A549 (cell line): ENCODE data around the gene STRBP. TPM values are rescaled to one million over a fixed set of nuclear protein-coding genes. Genes with fewer than 3 reads are reported as not detected.

ENCODE experiments used
- ATAC-seq, 2 experiments: fragments of 200-7000 bp in 1 of 2; fragments of >200 bp in 1 of 2; cut with Nextera tagmentation in 1 of 2; cut with Tn5 transposase in 1 of 2; 3 replicates each; pipeline versions ENCODE4 v1.8.0 to v1.9.1; 2018 to 2020; ENCODE audit warnings: mild to moderate bottlenecking in 1 of 2, moderate library complexity in 1 of 2
- CTCF ChIA-PET: fragments of 300-600 bp; sonication (Branson Sonifier 250); formaldehyde crosslinking; extraction: SDS; loops from one replicate; lab custom pipeline; 2021; ENCODE audit warnings: antibody characterized with exemption, inconsistent platforms; lab: Yijun Ruan, JAX
- POLR2A ChIA-PET: fragments of 350-600 bp; formaldehyde crosslinking; extraction: SDS; loops from one replicate; lab custom pipeline; 2021; ENCODE audit warnings: antibody characterized with exemption, inconsistent platforms; lab: Yijun Ruan, JAX
- DNase-seq, 2 experiments: peaks; one replicate each; pipeline versions ENCODE4 v3.0.0 to v3.0.0-alpha.2; 2011 to 2016; ENCODE audit warnings: low read depth in 1 of 2, low spot score in 1 of 2
- FAIRE-seq: peaks from 2 replicates; lab custom pipeline; 2011; peaks lifted over from hg19 to GRCh38; lab: Jason Lieb, UNC
- H3K27ac ChIP-seq, 2 experiments: fragments of >200 bp; sonication (Bioruptor Twin); formaldehyde crosslinking; 3 replicates each; pipeline ENCODE4 v1.5.1; 2016 to 2017
- H3K4me1 ChIP-seq: fragments of >200 bp; sonication (Bioruptor Twin); formaldehyde crosslinking; 3 replicates; pipeline ENCODE4 v1.6.1; 2016
- H3K4me2 ChIP-seq: fragments of >200 bp; sonication (Bioruptor Twin); formaldehyde crosslinking; 3 replicates; pipeline ENCODE4 v1.6.1; 2016
- H3K4me3 ChIP-seq: fragments of >200 bp; sonication (Bioruptor Twin); formaldehyde crosslinking; 3 replicates; pipeline ENCODE4 v1.5.1; 2016
- H3K9me3 ChIP-seq: fragments of >200 bp; sonication (Bioruptor Twin); formaldehyde crosslinking; 3 replicates; pipeline ENCODE4 v1.6.1; 2016
- CBX8 ChIP-seq: fragments of 200-600 bp; sonication (generic); IDR thresholded peaks from 2 replicates; pipeline ENCODE4 v1.6.1; 2016
- CHD2 ChIP-seq: fragments of 150-350 bp; IDR thresholded peaks from 2 replicates; pipeline ENCODE4 v1.6.1; 2014; ENCODE audit warnings: low read length; ENCODE audit not compliant: partially characterized antibody
- CHD4 ChIP-seq: fragments of 200-600 bp; sonication (generic); IDR thresholded peaks from 2 replicates; pipeline ENCODE4 v1.6.1; 2016; ENCODE audit warnings: antibody characterized with exemption, mild to moderate bottlenecking, borderline replicate concordance
- EP300 ChIP-seq, 2 experiments: fragments of >200 bp; sonication (Bioruptor Twin); formaldehyde crosslinking; IDR thresholded peaks; 2 replicates in 1 of 2; 3 replicates in 1 of 2; pipeline ENCODE4 v1.6.1; 2016 to 2017
- FOSL2 ChIP-seq, 2 experiments: fragments of 450-650 bp in 1 of 2; fragments of >200 bp in 1 of 2; sonication (Bioruptor Twin) in 1 of 2; formaldehyde crosslinking; IDR thresholded peaks; 2 replicates each; pipeline versions ENCODE4 v1.5.0 to v1.6.1; 2016 to 2020; ENCODE audit warnings: mild to moderate bottlenecking in 1 of 2, moderate library complexity in 1 of 2
- HDAC2 ChIP-seq: fragments of 200-600 bp; sonication (generic); IDR thresholded peaks from 2 replicates; pipeline ENCODE4 v1.6.1; 2016
- HMGXB4 ChIP-seq: fragments of 250-450 bp; sonication (Bioruptor Pico); IDR thresholded peaks from 2 replicates; pipeline ENCODE4 v1.5.0; 2021; ENCODE audit warnings: mild to moderate bottlenecking, moderate library complexity, borderline replicate concordance
- JUNB ChIP-seq: fragments of >200 bp; sonication (Bioruptor Twin); formaldehyde crosslinking; IDR thresholded peaks from 2 replicates; pipeline ENCODE4 v1.6.1; 2016
- MAFK ChIP-seq: fragments of 450-650 bp; IDR thresholded peaks from 2 replicates; pipeline ENCODE4 v1.6.1; 2014; ENCODE audit not compliant: partially characterized antibody
- MYC ChIP-seq: IDR thresholded peaks from 2 replicates; pipeline ENCODE4 v1.6.1; 2012; ENCODE audit warnings: mild to moderate bottlenecking, inconsistent platforms, low read length, improper control_type of control experiment, borderline replicate concordance
- NPAS2 ChIP-seq: fragments of 250-450 bp; sonication (Bioruptor Pico); IDR thresholded peaks from 2 replicates; pipeline ENCODE4 v1.8.0; 2022; ENCODE audit warnings: mild to moderate bottlenecking, moderate library complexity, borderline replicate concordance
- NR3C1 ChIP-seq: fragments of >200 bp; sonication (Bioruptor Twin); formaldehyde crosslinking; IDR thresholded peaks from 3 replicates; pipeline ENCODE4 v1.6.1; 2017
- PBX3 ChIP-seq: IDR thresholded peaks from 2 replicates; pipeline ENCODE4 v1.6.1; 2012
- POLR2A ChIP-seq: IDR thresholded peaks from 2 replicates; pipeline ENCODE4 v1.6.1; 2012; ENCODE audit warnings: mild to moderate bottlenecking, low read length
- POLR2AphosphoS2 ChIP-seq: conservative IDR thresholded peaks from 2 replicates; pipeline ENCODE4 v1.6.1; 2012; ENCODE audit warnings: low read length, improper control_type of control experiment, inconsistent platforms
- RARB ChIP-seq: fragments of 250-450 bp; sonication (Bioruptor Pico); IDR thresholded peaks from 2 replicates; pipeline ENCODE4 v1.8.0; 2021; ENCODE audit warnings: mild to moderate bottlenecking, moderate library complexity
- SMC3 ChIP-seq: fragments of >200 bp; sonication (Bioruptor Twin); formaldehyde crosslinking; IDR thresholded peaks from 3 replicates; pipeline ENCODE4 v1.6.1; 2018; ENCODE audit warnings: inconsistent platforms
- TP53 ChIP-seq: fragments of 250-450 bp; sonication (Bioruptor Pico); IDR thresholded peaks from 2 replicates; pipeline ENCODE4 v1.5.0; 2021; ENCODE audit warnings: mild to moderate bottlenecking, moderate library complexity
- ZNF302 ChIP-seq: fragments of 250-450 bp; sonication (Bioruptor Pico); IDR thresholded peaks from 2 replicates; pipeline ENCODE4 v1.9.0; 2021; ENCODE audit warnings: inconsistent platforms, mild to moderate bottlenecking, moderate library complexity
- WGBS: methylation state at CpG from one replicate; pipeline ENCODE4 v1.1.6; 2017; ENCODE audit errors: missing lambda C conversion rate; 5-methylcytosine and 5-hydroxymethylcytosine counted together
- polyA plus RNA-seq, 4 experiments: library from polyadenylated mRNA; depleted of rRNA in 3 of 4; stranded (reverse); fragments of >200 nt; fragmentation: RNase III in 1 of 4; extraction: RNeasy Plus Mini Kit Qiagen cat#74134 plus additional on column Dnase treatment in 1 of 4; gene quantifications; 2 replicates in 3 of 4; 3 replicates in 1 of 4; pipeline ENCODE4 v1.2.3, GENCODE V29; 2011 to 2017
- TF ChIP-seq, protein P1 (sequence below): fragments of 200-600 bp; sonication (generic); IDR thresholded peaks from 2 replicates; pipeline ENCODE4 v1.6.1; 2016; ENCODE audit warnings: antibody characterized with exemption, mild to moderate bottlenecking, moderate library complexity
- TF ChIP-seq, protein P2 (sequence below): fragments of >200 bp; sonication (Bioruptor Twin); formaldehyde crosslinking; IDR thresholded peaks from 3 replicates; pipeline ENCODE4 v1.5.1; 2016
- TF ChIP-seq, protein P3 (sequence below): fragments of >200 bp; sonication (Bioruptor Twin); formaldehyde crosslinking; IDR thresholded peaks from 2 replicates; pipeline ENCODE4 v1.6.1; 2016

The STRBP gene
- polyA plus RNA-seq, 2 of the 4 experiments (the other 2 are of a cell fraction) = 20.4 to 34.0 TPM

DNA sequence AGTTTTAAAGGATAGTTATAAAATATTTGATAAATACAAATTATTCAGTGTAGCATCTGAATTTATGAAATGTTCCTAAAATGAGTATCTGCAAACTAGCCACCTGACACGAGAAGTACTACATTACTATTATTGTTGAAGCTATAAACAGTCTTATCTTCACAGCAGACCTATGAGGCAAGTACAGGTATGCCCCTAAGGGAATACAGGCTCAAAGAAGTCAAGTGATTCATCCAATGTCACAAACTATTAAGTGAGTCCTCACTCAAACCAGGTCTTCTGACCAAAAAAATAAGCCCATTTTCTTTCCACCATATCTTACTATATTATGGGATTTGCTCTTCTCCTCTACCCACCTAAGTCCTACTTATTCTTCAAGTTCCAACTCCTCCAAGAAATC, 28.7 kb downstream of the STRBP start:
- Histone ChIP-seq H3K4me3 (no peak overlapping the region), H3K4me2 (no peak overlapping the region), H3K27ac (no peak overlapping the region), H3K4me1 (0 out of 3 replicates have a peak, but pooled peaks cover 4% of the 10 kb centered on the region), H3K9me3 (no peaks in the 10 kb centered on the region)
- no peak for TF ChIP-seq CHD2
- WGBS = 88% methylated on average over 1 of the region's 1 CpG
- DNase-seq = no peak
- ChIA-PET POLR2A (no interaction called here), CTCF (no interaction called here)
- no peak for ATAC-seq
- no peak for FAIRE-seq

- H3K4me2 ChIP-seq = no peak overlapping the region
- H3K4me3 ChIP-seq = no peak overlapping the region
- CTCF ChIA-PET = interaction anchor here (0.9 to 1.0 kb wide), 3 partner anchors 11 to 116 kb away, joined by 3 read pairs; no protein-coding TSS in a partner anchor
- POLR2A ChIA-PET = no interaction called here
- WGBS = 86% methylated on average over 3 of the region's 3 CpGs
- no peaks in the 10 kb centered on the region for H3K9me3 ChIP-seq
- no peak for DNase-seq
- TF ChIP-seq, protein P1, sequence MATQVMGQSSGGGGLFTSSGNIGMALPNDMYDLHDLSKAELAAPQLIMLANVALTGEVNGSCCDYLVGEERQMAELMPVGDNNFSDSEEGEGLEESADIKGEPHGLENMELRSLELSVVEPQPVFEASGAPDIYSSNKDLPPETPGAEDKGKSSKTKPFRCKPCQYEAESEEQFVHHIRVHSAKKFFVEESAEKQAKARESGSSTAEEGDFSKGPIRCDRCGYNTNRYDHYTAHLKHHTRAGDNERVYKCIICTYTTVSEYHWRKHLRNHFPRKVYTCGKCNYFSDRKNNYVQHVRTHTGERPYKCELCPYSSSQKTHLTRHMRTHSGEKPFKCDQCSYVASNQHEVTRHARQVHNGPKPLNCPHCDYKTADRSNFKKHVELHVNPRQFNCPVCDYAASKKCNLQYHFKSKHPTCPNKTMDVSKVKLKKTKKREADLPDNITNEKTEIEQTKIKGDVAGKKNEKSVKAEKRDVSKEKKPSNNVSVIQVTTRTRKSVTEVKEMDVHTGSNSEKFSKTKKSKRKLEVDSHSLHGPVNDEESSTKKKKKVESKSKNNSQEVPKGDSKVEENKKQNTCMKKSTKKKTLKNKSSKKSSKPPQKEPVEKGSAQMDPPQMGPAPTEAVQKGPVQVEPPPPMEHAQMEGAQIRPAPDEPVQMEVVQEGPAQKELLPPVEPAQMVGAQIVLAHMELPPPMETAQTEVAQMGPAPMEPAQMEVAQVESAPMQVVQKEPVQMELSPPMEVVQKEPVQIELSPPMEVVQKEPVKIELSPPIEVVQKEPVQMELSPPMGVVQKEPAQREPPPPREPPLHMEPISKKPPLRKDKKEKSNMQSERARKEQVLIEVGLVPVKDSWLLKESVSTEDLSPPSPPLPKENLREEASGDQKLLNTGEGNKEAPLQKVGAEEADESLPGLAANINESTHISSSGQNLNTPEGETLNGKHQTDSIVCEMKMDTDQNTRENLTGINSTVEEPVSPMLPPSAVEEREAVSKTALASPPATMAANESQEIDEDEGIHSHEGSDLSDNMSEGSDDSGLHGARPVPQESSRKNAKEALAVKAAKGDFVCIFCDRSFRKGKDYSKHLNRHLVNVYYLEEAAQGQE = no peak
- TF ChIP-seq CBX8 (no peak), NPAS2 (no peak), HMGXB4 (CRISPR knock-in tag) (no peak), POLR2A (no peak)
- no peak overlapping the region for H3K27ac ChIP-seq
- FAIRE-seq = no peak
- ATAC-seq = no peak
- H3K4me1 ChIP-seq = 0 out of 3 replicates have a peak, but pooled peaks cover 4% of the 10 kb centered on the region
Observed at GRCh38 chr9:123238365-123238764, 30.0 kb downstream of the STRBP start.

- TF ChIP-seq MAFK (no peak), HDAC2 (no peak), CHD4 (no peak)
- TF ChIP-seq, protein P2, sequence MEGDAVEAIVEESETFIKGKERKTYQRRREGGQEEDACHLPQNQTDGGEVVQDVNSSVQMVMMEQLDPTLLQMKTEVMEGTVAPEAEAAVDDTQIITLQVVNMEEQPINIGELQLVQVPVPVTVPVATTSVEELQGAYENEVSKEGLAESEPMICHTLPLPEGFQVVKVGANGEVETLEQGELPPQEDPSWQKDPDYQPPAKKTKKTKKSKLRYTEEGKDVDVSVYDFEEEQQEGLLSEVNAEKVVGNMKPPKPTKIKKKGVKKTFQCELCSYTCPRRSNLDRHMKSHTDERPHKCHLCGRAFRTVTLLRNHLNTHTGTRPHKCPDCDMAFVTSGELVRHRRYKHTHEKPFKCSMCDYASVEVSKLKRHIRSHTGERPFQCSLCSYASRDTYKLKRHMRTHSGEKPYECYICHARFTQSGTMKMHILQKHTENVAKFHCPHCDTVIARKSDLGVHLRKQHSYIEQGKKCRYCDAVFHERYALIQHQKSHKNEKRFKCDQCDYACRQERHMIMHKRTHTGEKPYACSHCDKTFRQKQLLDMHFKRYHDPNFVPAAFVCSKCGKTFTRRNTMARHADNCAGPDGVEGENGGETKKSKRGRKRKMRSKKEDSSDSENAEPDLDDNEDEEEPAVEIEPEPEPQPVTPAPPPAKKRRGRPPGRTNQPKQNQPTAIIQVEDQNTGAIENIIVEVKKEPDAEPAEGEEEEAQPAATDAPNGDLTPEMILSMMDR = no peak
- TF ChIP-seq, all 56 proteins: peak for 0
- ATAC-seq = no peak
- Histone ChIP-seq H3K4me3 (no peak overlapping the region), H3K9me3 (no peaks in the 10 kb centered on the region), H3K4me2 (no peak overlapping the region), H3K27ac (no peak overlapping the region), H3K4me1 (0 out of 3 replicates have a peak, but pooled peaks cover 4% of the 10 kb centered on the region)
- ChIA-PET POLR2A (no interaction called here), CTCF (interaction anchor here (0.6 to 1.4 kb wide), 3 partner anchors 10 to 116 kb away, joined by 3 to 5 read pairs (median 5); no protein-coding TSS in a partner anchor)
- 92% methylated on average over 2 of the region's 2 CpGs for WGBS
- DNase-seq = no peak
- FAIRE-seq = no peak
Observed at GRCh38 chr9:123237220-123237619, 31.2 kb downstream of the STRBP start.

DNA sequence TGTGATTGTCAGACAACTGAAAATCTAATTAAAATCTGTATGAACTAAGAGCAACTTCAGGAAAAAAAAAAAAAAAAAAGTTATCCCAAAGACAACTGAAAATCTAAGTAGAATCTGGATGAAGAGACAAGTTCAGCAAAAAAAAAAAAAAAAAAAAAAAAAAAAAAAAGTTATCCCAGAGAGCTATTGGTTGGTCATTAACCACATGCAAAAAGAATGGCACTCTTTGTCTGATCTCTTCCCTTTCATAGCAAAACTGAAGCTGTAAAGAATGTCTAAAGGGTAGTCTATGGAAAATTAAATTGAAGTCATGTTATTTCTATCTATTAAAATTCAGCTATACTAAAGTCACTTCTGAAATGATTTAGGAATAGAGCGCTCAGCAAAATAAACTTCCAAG, 32.9 kb downstream of the STRBP start:
- TF ChIP-seq JUNB = no peak
- TF ChIP-seq RARB (CRISPR knock-in tag) = no peak
- TF ChIP-seq, protein P3, sequence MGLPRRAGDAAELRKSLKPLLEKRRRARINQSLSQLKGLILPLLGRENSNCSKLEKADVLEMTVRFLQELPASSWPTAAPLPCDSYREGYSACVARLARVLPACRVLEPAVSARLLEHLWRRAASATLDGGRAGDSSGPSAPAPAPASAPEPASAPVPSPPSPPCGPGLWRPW = no peak
- no peak for TF ChIP-seq POLR2AphosphoS2
- no peak for TF ChIP-seq MYC
- no peak for TF ChIP-seq FOSL2 (IDR thresholded peaks at IDR 0.05)
- no peak for TF ChIP-seq FOSL2 (CRISPR knock-in tag; IDR thresholded peaks at IDR 0.05)
- TF ChIP-seq PBX3 = no peak
- TF ChIP-seq ZNF302 (CRISPR knock-in tag) = no peak
- TF ChIP-seq SMC3 = no peak
- TF ChIP-seq TP53 = no peak
- TF ChIP-seq EP300 (IDR thresholded peaks at IDR 0.05) = no peak
- TF ChIP-seq NR3C1 = no peak
- DNase-seq (no peak), ATAC-seq (no peak), FAIRE-seq (no peak)
- Histone ChIP-seq H3K27ac (no peak overlapping the region), H3K9me3 (no peaks in the 10 kb centered on the region), H3K4me2 (no peak overlapping the region), H3K4me1 (0 out of 3 replicates have a peak, but pooled peaks cover 4% of the 10 kb centered on the region), H3K4me3 (no peak overlapping the region)
- CTCF ChIA-PET = interaction anchor here (1.1 kb wide), 1 partner anchor 17 kb away, joined by 4 read pairs; no protein-coding TSS in a partner anchor
- POLR2A ChIA-PET = interaction anchor here (0.6 to 0.7 kb wide), 3 partner anchors 20 to 44 kb away, joined by 6 to 8 read pairs (median 7); no protein-coding TSS in a partner anchor
- 98% methylated on average over 1 of the region's 1 CpG for WGBS
